HepG2 (cell line): ENCODE results near the gene DNAJB11. TPM values are rescaled to one million over a fixed set of nuclear protein-coding genes. Genes with fewer than 3 reads are reported as not detected.

Experiments used
- polyA plus RNA-seq, 8 experiments: library from polyadenylated mRNA; depleted of rRNA in 3 of 8; stranded (reverse) in 7 of 8; unstranded in 1 of 8; fragments of >200 nt; fragmentation: Illumina TruSeq in 4 of 8; extraction: Trizol in 4 of 8; gene quantifications; 2 replicates each; pipeline versions ENCODE4 v1.2.1 to v1.2.3, GENCODE V29; 2011 to 2016; ENCODE audit warnings: low read depth in 4 of 8, missing spikeins in 1 of 8, mixed read lengths in 1 of 8; ENCODE audit not compliant: insufficient read depth in 1 of 8
- small RNA-seq, 3 experiments: library from RNA; depleted of rRNA; stranded (forward); fragments of <200 nt; gene quantifications; one replicate each; pipeline ENCODE3, GENCODE V24; 2012; ENCODE audit warnings: low read depth in 2 of 3, low replicate concordance in 1 of 3; ENCODE audit not compliant: insufficient read length in 3 of 3, insufficient read depth in 2 of 3
- total RNA-seq, 5 experiments: library from RNA; depleted of rRNA; stranded (reverse); fragments of >200 nt; fragmentation: Illumina TruSeq; extraction: Trizol; gene quantifications; 2 replicates each; pipeline ENCODE4 v1.2.3, GENCODE V29; 2016; ENCODE audit warnings: low read depth in 1 of 5

The DNAJB11 gene
- total and polyA plus RNA-seq, 2 of the 13 experiments (the other 11 are each of a cell fraction or from before 2014, with no cell fraction given) = 41.0 to 132 TPM

Small RNA genes within 50 kb of the gene (small RNA-seq; reads per million reads assigned to genes)
- 0 reads per million in 3 experiments for gene RF00017

Other genes starting within 250 kb of the DNAJB11 start
- gene DGKG, start 208.5 kb upstream of the DNAJB11 start, total RNA-seq (2016; rRNA removed; fragmentation: Illumina TruSeq; extraction: Trizol) = 6.2 and 10.2 TPM in 2 replicates
- gene DGKG, start 208.5 kb upstream of the DNAJB11 start, polyA plus RNA-seq (2011; rRNA removed) = 3.1 and 3.8 TPM in 2 replicates
- gene CRYGS, start 26.3 kb upstream of the DNAJB11 start, total RNA-seq (2016; rRNA removed; fragmentation: Illumina TruSeq; extraction: Trizol) = 0.22 and 2.1 TPM in 2 replicates
- 6.7 TPM in 2 replicates for gene CRYGS, start 26.3 kb upstream of the DNAJB11 start, polyA plus RNA-seq (2011; rRNA removed)
- gene TBCCD1, start 3.4 kb upstream of the DNAJB11 start, total RNA-seq (2016; rRNA removed; fragmentation: Illumina TruSeq; extraction: Trizol) = 16.2 and 20.1 TPM in 2 replicates
- gene TBCCD1, start 3.4 kb upstream of the DNAJB11 start, polyA plus RNA-seq (2011; rRNA removed) = 12.4 and 13.6 TPM in 2 replicates
- 916 and 2,043 TPM in 2 replicates for gene AHSG, start 42.3 kb downstream of the DNAJB11 start, total RNA-seq (2016; rRNA removed; fragmentation: Illumina TruSeq; extraction: Trizol)
- gene AHSG, start 42.3 kb downstream of the DNAJB11 start, polyA plus RNA-seq (2011; rRNA removed) = 19,152 and 25,909 TPM in 2 replicates
- 1.3 and 2.1 TPM in 2 replicates for gene FETUB, start 69.7 kb downstream of the DNAJB11 start, total RNA-seq (2016; rRNA removed; fragmentation: Illumina TruSeq; extraction: Trizol)
- gene FETUB, start 69.7 kb downstream of the DNAJB11 start, polyA plus RNA-seq (2011; rRNA removed) = 3.1 and 4.4 TPM in 2 replicates
- gene HRG, start 95.3 kb downstream of the DNAJB11 start, total RNA-seq (2016; rRNA removed; fragmentation: Illumina TruSeq; extraction: Trizol) = 0.11 TPM in 1 of 2 replicates, not detected in the other
- 0.09 and 0.12 TPM in 2 replicates for gene HRG, start 95.3 kb downstream of the DNAJB11 start, polyA plus RNA-seq (2011; rRNA removed)
- gene KNG1, start 146.6 kb downstream of the DNAJB11 start, total RNA-seq (2016; rRNA removed; fragmentation: Illumina TruSeq; extraction: Trizol) = 3.5 and 7.0 TPM in 2 replicates
- gene KNG1, start 146.6 kb downstream of the DNAJB11 start, polyA plus RNA-seq (2011; rRNA removed) = 6.5 and 8.1 TPM in 2 replicates
- gene EIF4A2, start 212.9 kb downstream of the DNAJB11 start, total RNA-seq (2016; rRNA removed; fragmentation: Illumina TruSeq; extraction: Trizol) = 446 and 480 TPM in 2 replicates
- gene EIF4A2, start 212.9 kb downstream of the DNAJB11 start, polyA plus RNA-seq (2011; rRNA removed) = 475 and 596 TPM in 2 replicates
- 103 and 109 TPM in 2 replicates for gene RFC4, start 235.8 kb downstream of the DNAJB11 start, total RNA-seq (2016; rRNA removed; fragmentation: Illumina TruSeq; extraction: Trizol)
- 15.1 and 18.5 TPM in 2 replicates for gene RFC4, start 235.8 kb downstream of the DNAJB11 start, polyA plus RNA-seq (2011; rRNA removed)